Adrenal gland (tissue), 5 donors: ENCODE results near the gene PHF2.

Experiments used
- POLR2A ChIP-seq, 2 donors: fragments of 450-650 bp; IDR thresholded peaks; one replicate each; pipeline ENCODE4 v1.6.1; 2017; ENCODE audit warnings: antibody characterized with exemption in 2 of 2, mild to moderate bottlenecking in 2 of 2, moderate library complexity in 1 of 2
- TF ChIP-seq, protein P1 (sequence below), 6 experiments: fragments of 450-650 bp in 4 of 6; fragments of 200-600 bp in 2 of 6; sonication (generic) in 1 of 6; IDR thresholded peaks; 1 replicate in 5 of 6; 2 replicates in 1 of 6; pipeline versions ENCODE4 v1.5.1 to v1.8.0; 2016 to 2021; ENCODE audit warnings: antibody characterized with exemption in 6 of 6, mild to moderate bottlenecking in 2 of 6, moderate library complexity in 1 of 6
- donor health status: DM: no; HTN: no; CAD: no.

DNA sequence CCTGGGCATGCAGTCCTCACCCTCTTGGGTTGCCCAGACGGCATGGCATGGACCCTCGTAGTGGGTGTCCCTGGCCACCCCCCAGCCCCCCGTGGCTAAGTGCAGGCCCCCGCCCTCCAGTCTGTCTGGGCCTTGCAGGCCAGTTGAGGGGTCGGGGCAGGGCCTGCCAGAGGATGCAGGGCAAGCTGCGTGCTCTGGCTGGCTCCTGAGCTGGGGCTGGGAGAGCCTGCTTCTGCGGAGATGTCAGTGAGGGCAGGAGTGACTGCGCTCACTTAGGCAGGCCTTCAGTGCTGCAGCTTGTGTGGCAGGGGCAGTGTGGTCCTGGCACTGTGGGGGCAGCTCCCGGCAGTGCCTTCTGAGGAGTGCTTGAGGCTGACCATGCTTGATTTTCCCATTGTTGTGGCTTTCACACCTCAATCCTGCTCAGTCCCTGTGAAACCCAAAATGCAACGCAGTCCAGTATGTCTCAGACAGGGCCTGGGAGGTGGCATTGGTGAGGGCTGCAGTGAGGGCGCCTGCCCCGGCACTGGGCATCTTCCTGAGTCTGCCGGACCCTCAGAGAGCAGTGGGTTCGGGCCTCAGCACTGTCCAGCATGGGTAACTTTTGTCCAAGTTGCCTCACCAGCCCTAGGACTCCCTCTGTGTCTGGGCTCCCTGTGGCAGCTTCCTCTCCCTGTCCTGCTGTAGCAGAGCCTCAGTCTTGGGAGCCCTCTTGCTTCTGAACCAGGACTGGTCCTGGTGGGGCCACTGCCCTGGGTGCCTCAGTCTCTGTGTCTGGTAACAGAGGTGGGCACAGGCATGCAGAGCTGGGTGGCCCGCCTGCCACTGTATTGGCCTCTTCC, 93.0 kb downstream of the PHF2 start:
- TF ChIP-seq, protein P1, sequence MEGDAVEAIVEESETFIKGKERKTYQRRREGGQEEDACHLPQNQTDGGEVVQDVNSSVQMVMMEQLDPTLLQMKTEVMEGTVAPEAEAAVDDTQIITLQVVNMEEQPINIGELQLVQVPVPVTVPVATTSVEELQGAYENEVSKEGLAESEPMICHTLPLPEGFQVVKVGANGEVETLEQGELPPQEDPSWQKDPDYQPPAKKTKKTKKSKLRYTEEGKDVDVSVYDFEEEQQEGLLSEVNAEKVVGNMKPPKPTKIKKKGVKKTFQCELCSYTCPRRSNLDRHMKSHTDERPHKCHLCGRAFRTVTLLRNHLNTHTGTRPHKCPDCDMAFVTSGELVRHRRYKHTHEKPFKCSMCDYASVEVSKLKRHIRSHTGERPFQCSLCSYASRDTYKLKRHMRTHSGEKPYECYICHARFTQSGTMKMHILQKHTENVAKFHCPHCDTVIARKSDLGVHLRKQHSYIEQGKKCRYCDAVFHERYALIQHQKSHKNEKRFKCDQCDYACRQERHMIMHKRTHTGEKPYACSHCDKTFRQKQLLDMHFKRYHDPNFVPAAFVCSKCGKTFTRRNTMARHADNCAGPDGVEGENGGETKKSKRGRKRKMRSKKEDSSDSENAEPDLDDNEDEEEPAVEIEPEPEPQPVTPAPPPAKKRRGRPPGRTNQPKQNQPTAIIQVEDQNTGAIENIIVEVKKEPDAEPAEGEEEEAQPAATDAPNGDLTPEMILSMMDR (IDR thresholded peaks at IDR 0.05), result no peak
- TF ChIP-seq POLR2A (IDR thresholded peaks at IDR 0.05), result no peak
